K562 treated with DMSO at 1 percent for 4 hours (cell line): ENCODE measurements around the gene THBS3. TPM values are rescaled to one million over a fixed set of nuclear protein-coding genes. Genes with fewer than 3 reads are reported as not detected.

Experiments
- total RNA-seq: library from RNA; unstranded; fragments of 300-600 nt; gene quantifications from 2 replicates; pipeline ENCODE4 v1.2.3, GENCODE V29; 2022; ENCODE audit not compliant: insufficient read depth

The THBS3 gene
- total RNA-seq = 5.3 and 6.6 TPM in 2 replicates

DNA sequence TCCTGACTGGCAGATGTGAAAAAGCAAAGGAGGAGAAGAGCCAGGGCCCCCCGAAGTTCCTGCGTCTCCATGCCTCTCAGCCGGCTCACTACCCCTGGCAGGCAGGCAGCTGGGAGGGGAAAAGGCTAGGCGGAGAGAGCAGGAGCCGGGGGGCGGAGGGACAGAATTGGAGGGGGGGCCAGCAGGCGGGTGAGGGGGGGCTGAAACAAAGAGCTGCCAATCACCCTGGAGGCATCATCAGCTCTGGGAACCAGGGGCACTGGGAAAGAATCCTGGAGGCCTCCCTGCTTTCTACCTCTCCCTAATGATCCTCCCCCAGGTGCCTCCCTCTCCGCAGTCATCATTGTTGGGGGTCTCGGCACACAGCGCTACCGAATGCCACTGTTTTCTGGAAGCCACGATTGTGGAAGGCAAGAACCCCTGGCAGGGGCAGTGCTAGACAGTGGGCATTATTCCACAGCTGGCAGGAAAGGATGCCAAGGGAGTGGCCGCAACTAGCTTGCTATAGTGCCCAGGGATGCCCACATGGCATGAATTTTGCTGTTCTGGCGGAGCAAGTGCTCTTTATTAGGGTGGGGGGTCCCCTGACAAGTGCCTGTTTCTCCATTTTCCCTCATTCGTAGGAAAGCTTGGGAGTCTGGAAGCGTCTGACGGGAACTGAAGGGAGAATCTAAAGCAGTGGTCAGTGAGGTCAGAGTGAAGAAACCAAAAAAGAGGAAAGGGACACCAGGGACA is at the start of gene THBS3:
TSS of gene THBS3 (minus strand) at position 92 of the 735 bp plus-strand sequence. CDS start at position 71, 21 bp downstream.

DNA sequence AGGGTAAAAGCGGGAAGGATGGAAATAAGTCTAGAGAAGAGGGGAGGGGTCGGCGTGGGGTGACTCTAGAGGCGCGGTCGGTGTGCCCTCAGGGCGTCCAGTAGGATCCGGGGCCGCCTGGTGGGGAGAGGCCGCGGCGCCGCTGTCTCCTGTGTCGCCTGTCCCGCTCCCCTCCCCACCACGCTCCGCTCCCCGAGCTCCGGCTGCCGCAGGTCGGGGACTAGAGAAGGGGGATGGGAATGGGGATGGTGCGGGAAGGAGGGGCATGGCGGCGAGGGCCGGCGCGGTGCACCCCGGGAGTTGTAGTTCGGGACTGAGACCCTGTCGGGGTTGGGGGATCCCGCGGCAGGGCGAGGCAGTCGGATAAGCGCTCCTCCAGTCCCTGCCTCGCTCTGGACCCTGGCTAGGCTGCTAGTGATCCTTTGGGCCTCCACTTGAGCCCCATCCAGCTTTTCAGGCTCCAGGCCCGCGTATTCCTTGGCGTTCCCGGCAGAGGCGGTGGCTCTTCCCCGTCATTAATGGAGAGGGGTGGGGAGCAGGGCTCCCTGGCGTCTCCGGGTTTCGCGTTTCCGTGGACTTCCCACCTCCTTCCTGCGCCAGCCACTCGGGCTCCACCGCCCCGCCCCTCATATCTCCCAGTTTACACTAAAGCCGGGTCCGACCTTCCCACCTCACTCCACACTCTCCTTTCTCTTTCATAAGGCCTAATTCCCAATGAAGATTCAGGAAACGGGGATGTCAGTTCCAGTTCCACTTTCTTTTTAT is 47.7 kb upstream of the THBS3 start, which contains the start of gene ENTREP3:
TSS of gene ENTREP3 (minus strand) at position 241 of the 765 bp plus-strand sequence. CDS start 606 bp downstream, outside the sequence.

DNA sequence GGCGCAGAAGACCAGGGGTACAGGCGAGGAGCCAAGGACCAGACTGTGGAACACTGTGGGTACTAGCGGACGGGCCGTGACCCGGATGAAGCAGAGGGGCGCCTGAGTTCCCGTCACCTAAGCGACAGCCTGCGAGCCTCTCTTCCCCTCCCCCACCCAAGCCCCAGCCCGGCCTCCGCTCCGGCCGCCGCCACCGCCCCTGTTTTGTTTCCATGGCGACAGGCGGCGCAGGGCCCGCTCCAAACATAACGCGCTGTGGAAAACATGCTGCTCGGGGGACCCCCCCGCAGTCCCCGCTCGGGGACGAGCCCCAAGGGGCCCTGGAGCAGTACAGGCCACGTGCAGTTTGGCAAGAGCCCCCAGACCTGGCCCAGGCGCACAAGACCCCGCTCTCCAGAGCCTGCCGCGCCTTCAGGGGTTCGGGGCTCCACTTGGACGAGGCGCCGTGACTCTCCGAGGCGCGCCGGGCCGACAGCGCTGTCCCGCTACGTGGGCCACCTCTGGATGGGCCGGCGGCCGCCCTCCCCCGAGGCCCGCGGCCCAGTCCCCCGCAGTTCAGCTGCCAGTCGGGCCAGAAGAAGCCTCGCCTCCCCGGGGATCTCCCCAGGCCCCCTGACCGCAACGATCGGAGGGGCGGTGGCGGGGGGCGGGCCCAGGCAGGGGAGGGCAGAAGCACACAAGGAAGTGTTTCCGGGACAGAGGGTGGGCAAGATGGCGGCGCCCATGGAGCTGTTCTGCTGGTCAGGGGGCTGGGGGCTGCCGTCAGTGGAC is 1.0 kb upstream of the THBS3 start, which contains the start of gene MTX1:
TSS of gene MTX1 (plus strand) at position 155 of the 771 bp plus-strand sequence. CDS start at position 265, 110 bp downstream.

DNA sequence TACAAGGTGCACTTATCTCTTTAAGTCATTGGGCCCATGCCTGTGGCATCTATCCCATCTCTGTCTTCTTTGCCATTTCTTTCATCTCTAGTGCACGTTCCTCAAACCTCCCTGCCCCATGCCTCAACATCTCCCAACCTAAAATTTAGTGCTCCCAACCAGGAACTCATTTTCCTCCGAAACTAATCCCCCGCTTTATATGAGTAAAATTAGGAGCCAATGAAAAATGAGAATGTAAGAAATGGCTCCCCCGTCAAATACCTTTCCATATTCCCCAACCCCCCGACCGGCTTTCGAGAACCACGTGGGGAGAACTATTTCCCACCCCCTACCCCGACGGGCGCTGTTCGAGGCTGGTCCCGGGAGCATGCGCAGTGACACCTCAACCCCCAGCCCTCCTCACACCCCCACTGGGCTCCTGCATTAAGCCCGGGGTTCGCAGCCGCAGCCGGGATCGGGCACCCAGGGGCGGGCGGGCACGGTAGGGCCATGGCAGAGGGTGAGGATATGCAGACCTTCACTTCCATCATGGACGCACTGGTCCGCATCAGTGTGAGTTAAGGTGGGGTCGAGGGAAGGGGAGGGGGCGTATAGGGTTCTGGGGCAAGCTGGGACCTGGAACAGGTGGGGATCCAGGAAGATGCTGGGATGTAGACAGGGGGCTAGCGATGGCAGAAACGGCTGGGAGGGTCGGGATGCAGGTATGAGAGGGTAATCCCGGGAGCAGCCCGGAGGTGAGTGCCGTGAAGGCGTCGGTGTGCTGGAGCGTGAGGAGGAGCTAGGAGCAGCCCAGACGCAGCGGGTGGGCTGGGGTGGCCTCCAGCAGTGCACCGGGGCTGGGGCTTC is 34.0 kb downstream of the THBS3 start, which contains the start of gene TRIM46:
TSS of gene TRIM46 (plus strand) at position 372 of the 846 bp plus-strand sequence. CDS start at position 490, 118 bp downstream.

DNA sequence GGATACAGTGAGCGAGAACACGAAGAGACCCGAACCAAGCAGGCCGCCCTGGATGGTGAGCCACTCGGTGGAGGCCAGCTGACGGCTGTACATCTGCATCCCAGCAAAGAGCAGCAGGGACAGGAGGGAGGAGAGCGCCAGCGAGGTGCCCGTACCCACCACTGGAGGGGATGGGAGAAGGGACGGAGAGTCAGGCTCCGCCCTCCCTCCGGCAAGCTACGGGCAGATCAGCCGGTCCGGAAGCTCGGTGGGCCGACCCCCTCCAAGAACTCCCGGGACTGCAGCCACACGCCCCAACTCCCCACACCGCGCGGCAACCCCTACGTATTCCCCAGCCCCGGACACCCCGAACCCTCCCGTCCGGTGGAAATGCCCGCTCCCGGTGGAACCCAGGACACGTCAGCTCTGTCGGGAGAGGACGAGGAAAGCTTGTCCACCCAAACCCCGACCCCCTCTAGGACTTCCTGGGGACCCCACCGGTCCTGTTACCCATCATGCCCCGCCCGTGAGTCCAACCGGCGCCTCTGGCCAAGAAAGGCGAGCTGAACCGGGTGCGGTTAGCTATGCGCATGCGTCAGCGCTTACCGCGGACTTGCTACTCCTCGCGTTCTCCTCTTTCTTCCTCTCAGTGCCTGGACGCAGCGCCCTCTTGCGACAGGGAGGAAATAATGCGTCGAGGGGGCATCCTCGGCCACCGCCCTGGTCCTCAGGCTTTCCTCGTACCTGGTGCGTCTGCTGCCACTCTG is 34.8 kb downstream of the THBS3 start, which contains the start of gene KRTCAP2:
TSS of gene KRTCAP2 (minus strand) at position 573 of the 746 bp plus-strand sequence. CDS start at position 493, 80 bp downstream.

Other genes starting within 250 kb of the THBS3 start
- gene PYGO2, start 246.1 kb downstream of the THBS3 start, total RNA-seq = 33.7 and 39.2 TPM in 2 replicates
- gene SHC1, start 237.2 kb downstream of the THBS3 start, total RNA-seq = 39.1 and 42.7 TPM in 2 replicates
- 495 and 528 TPM in 2 replicates for gene CKS1B, start 233.2 kb downstream of the THBS3 start, total RNA-seq
- gene FLAD1, start 224.6 kb downstream of the THBS3 start, total RNA-seq = 32.2 and 39.4 TPM in 2 replicates
- not detected in 2 replicates for gene LENEP, start 214.3 kb downstream of the THBS3 start, total RNA-seq
- 27.9 and 35.5 TPM in 2 replicates for gene ZBTB7B, start 205.1 kb downstream of the THBS3 start, total RNA-seq
- not detected in 2 replicates for gene DCST2, start 174.1 kb downstream of the THBS3 start, total RNA-seq
- gene DCST1, start 174.1 kb downstream of the THBS3 start, total RNA-seq = not detected in 2 replicates
- 40.7 and 46.0 TPM in 2 replicates for gene ADAM15, start 156.6 kb downstream of the THBS3 start, total RNA-seq
- gene EFNA4, start 144.2 kb downstream of the THBS3 start, total RNA-seq = 10.5 and 16.5 TPM in 2 replicates
- 3.1 and 5.9 TPM in 2 replicates for gene EFNA3, start 129.1 kb downstream of the THBS3 start, total RNA-seq
- 5.1 and 5.9 TPM in 2 replicates for gene EFNA1, start 80.0 kb downstream of the THBS3 start, total RNA-seq
- 96.4 and 104 TPM in 2 replicates for gene SLC50A1, start 72.0 kb downstream of the THBS3 start, total RNA-seq
- gene DPM3, start 67.4 kb downstream of the THBS3 start, total RNA-seq = 120 and 130 TPM in 2 replicates
- gene KRTCAP2, start 34.6 kb downstream of the THBS3 start, total RNA-seq = 290 and 308 TPM in 2 replicates
- gene TRIM46, start 34.0 kb downstream of the THBS3 start, total RNA-seq = 0.40 TPM in 1 of 2 replicates, not detected in the other
- 69.3 and 70.9 TPM in 2 replicates for gene MTX1, start 798 bp upstream of the THBS3 start, total RNA-seq
- 30.0 and 43.2 TPM in 2 replicates for gene ENTREP3, start 47.6 kb upstream of the THBS3 start, total RNA-seq
- gene SCAMP3, start 54.5 kb upstream of the THBS3 start, total RNA-seq = 109 and 131 TPM in 2 replicates
- 28.5 and 34.6 TPM in 2 replicates for gene CLK2, start 65.6 kb upstream of the THBS3 start, total RNA-seq
- gene HCN3, start 69.6 kb upstream of the THBS3 start, total RNA-seq = 3.2 and 4.2 TPM in 2 replicates
- gene PKLR, start 93.5 kb upstream of the THBS3 start, total RNA-seq = 25.1 and 25.8 TPM in 2 replicates
- 237 and 248 TPM in 2 replicates for gene FDPS, start 101.0 kb upstream of the THBS3 start, total RNA-seq
- gene RUSC1, start 113.0 kb upstream of the THBS3 start, total RNA-seq = 40.3 and 62.8 TPM in 2 replicates